ENCODE measurements around the gene TEDC1. TPM values are rescaled to one million over a fixed set of nuclear protein-coding genes. Genes with fewer than 3 reads are reported as not detected.

Gene TEDC1
- total RNA-seq, 1 donor from 2014 or later = 4.0 TPM

DNA sequence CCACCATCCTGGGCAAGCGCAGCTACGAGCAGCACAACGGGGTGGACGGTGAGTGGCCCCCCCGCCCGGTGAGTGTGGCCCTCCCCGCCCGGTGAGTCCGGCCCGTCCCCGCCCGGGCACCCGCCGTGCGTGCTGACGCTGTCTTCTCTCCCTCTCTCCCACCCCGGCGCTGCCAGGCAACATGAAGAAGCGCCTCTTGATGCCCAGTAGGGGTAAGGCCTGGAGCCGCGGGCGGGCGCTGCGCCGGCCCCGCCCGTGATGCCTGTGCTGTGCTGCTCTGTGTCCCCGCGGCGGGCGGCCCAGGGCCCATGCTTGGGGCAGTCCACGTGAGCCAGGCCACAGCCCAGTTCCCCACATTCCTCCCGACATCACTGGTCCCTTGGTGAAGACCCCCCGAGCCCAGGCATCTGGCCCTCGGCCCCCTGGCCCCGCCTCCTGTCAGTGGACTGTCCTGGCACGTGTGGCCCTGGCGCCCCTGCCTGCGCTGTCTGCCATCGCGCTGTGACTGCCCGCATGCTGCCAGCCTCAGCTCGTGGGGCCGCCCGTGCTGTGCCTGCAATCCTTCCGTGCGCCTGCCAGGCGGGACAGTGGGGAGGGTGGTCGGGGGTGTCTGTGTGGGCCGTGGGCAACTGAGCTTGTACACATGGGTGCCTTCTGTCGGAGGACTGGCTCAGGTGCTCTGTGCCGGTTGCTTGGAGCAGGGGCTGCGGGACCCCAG, 24.4 kb upstream of the TEDC1 start:
- Histone ChIP-seq H3K4me3 (peak overlapping the region; percentile 92), H3K4me1 (peaks cover 80% of the 10 kb centered on the region), H3K27me3 (ENCODE audit: low read depth) (no peaks in the 10 kb centered on the region), H3K27ac (replicated peaks) (peak overlapping the region; percentile 100), H3K36me3 (peaks cover 37% of the 10 kb centered on the region), H3K9me3 (replicated peaks) (no peaks in the 10 kb centered on the region)
- TF ChIP-seq, protein P1, sequence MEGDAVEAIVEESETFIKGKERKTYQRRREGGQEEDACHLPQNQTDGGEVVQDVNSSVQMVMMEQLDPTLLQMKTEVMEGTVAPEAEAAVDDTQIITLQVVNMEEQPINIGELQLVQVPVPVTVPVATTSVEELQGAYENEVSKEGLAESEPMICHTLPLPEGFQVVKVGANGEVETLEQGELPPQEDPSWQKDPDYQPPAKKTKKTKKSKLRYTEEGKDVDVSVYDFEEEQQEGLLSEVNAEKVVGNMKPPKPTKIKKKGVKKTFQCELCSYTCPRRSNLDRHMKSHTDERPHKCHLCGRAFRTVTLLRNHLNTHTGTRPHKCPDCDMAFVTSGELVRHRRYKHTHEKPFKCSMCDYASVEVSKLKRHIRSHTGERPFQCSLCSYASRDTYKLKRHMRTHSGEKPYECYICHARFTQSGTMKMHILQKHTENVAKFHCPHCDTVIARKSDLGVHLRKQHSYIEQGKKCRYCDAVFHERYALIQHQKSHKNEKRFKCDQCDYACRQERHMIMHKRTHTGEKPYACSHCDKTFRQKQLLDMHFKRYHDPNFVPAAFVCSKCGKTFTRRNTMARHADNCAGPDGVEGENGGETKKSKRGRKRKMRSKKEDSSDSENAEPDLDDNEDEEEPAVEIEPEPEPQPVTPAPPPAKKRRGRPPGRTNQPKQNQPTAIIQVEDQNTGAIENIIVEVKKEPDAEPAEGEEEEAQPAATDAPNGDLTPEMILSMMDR (IDR thresholded peaks at IDR 0.05; ENCODE audit: borderline replicate concordance) = no peak
- intact Hi-C loops (cut with micrococcal nuclease) = no loop called here
- peak; percentile 85 for DNase-seq

DNA sequence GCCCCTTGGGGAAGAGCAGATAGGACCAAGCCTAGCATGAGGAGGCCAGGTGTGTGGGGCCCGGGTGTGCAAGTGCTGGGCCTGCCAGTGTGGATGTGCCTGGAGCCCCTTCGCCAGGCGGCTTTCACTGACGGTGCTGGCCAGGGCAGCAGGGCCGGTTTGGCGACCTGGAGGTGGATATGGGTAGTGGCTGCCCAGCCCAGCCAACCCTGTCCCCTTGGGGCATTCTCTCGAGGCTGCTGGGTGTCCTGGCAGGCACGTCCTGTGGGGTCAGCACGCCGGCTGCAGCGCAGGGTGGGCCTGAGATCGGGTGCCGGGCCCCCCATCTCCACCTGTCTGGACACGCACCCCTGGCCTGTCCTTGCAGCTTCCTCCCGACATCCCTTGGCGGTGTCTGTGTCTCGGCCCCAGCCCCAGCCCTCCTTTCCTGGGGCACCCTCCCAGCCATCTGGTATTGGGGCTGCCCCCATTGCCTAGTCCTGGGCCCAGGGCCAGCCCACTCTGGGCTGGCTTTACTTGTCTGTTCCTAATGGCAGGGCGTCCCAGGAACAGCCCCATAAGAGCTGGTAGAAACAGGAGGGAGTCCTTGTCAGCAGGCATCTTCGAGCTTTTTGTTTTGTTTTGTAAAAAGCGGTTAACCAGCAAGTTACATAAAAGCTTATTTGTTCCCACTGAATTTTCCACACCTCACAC, 23.7 kb upstream of the TEDC1 start:
- TF ChIP-seq, protein P1 (IDR thresholded peaks at IDR 0.05; ENCODE audit: borderline replicate concordance) = no peak
- H3K36me3 ChIP-seq = peaks cover 37% of the 10 kb centered on the region
- peak overlapping the region; percentile 92 for H3K4me3 ChIP-seq
- H3K27ac ChIP-seq (replicated peaks) = peak overlapping the region; percentile 100
- no peak for DNase-seq
- H3K9me3 ChIP-seq (replicated peaks) = no peaks in the 10 kb centered on the region
- intact Hi-C loops (cut with micrococcal nuclease) = no loop called here
- H3K4me1 ChIP-seq = peaks cover 87% of the 10 kb centered on the region
- no peaks in the 10 kb centered on the region for H3K27me3 ChIP-seq (ENCODE audit: low read depth)

DNA sequence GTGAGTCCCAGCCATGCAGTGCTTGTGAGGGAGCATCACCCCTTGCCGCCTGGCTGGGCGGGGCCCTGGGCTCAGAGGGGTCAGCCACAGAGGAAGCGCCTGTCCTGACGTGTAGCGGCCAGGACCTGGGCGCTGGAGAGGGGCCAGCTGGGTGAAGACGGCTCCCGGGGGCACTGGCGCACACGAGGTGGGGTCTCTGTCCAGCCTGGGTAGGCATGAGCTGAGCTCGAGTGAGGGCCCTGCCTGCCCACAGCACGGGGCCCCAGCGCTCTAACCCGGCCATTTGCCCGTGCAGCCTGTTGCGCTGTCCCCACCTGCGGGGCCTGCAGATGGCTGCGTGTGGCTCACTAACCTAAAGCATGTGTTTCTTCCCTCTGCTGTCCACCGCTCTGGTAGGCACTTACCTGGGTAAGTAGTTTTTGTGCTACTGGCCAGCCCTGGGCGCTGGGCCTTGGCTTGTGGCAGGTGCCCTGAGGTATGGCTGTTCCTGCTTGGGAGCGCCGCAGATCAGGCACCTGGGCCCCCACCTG, 23.0 kb upstream of the TEDC1 start:
- Histone ChIP-seq H3K36me3 (peaks cover 34% of the 10 kb centered on the region), H3K4me1 (peaks cover 87% of the 10 kb centered on the region), H3K27me3 (ENCODE audit: low read depth) (no peaks in the 10 kb centered on the region), H3K27ac (replicated peaks) (peak overlapping the region; percentile 100), H3K9me3 (replicated peaks) (no peaks in the 10 kb centered on the region), H3K4me3 (peak overlapping the region; percentile 92)
- TF ChIP-seq, protein P1 (IDR thresholded peaks at IDR 0.05; ENCODE audit: borderline replicate concordance) = no peak
- intact Hi-C loops (cut with micrococcal nuclease) = no loop called here
- DNase-seq = no peak

DNA sequence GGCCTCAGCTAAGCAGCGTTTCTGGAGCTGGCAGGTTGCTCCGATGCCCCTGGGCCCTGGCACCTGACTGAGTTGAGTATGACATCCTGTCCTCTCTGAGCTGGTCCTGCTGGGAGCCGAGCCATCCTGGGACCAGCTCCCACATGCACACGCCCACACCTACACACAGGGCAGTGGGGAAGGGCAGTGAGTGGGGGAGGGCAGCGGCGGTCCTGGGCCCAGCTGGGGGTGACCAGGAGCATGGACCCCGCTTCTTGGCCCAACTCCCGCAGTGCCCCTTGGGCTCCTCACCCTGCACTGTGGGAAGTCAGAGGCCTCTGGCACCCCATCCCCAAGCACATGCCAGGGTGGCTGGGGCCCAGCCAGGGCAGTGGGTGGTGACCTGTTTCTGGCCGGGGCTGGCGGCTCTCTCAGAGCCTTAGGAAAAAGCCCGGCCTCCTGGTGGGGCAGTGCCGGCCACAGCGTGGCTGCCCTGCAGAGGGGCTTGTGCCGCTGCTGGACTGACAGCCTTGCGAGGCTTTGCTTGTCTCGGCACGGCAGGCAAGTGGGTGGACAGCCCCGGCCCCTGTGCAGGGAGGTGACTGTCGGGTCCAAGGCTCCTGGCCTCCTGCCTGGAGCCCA, 22.3 kb upstream of the TEDC1 start:
- Histone ChIP-seq H3K4me1 (peaks cover 87% of the 10 kb centered on the region), H3K36me3 (peaks cover 27% of the 10 kb centered on the region), H3K27me3 (ENCODE audit: low read depth) (no peaks in the 10 kb centered on the region), H3K27ac (replicated peaks) (peak overlapping the region; percentile 100), H3K9me3 (replicated peaks) (no peaks in the 10 kb centered on the region), H3K4me3 (peak overlapping the region; percentile 92)
- DNase-seq = peak; percentile 72
- TF ChIP-seq, protein P1 (IDR thresholded peaks at IDR 0.05; ENCODE audit: borderline replicate concordance) = peak; percentile 25
- intact Hi-C loops (cut with micrococcal nuclease) = no loop called here

DNA sequence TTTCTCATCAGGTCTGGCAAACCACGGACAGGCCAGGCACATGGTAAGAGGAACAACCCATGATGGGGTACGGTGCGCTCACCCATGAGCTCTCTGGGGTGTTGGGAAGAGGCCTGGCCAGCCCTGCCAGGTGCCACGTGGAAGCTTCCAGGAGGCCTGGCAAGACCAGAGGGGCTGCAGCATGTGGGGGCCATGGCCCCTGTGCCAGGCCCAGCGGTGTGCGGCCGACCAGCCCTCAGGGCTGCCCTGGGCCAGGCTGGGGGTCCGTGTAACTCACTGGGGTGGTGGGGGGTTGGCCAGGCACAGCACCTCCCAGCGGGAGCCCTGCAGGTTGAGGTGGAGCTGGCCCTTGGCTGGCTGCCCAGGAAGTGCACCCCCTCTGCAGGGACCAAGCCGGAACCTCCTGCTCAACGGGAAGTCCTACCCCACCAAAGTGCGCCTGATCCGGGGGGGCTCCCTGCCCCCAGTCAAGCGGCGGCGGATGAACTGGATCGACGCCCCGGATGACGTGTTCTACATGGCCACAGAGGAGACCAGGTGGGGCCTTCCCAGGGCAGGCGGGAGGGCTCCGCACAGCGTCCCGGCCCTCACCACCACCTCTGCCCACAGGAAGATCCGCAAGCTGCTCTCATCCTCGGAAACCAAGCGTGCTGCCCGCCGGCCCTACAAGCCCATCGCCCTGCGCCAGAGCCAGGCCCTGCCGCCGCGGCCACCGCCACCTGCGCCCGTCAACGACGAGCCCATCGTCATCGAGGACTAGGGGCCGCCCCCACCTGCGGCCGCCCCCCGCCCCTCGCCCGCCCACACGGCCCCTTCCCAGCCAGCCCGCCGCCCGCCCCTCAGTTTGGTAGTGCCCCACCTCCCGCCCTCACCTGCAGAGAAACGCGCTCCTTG, 21.3 kb upstream of the TEDC1 start:
- peaks cover 84% of the 10 kb centered on the region for H3K4me1 ChIP-seq
- H3K27ac ChIP-seq (replicated peaks) = peak overlapping the region; percentile 100
- intact Hi-C loops (cut with micrococcal nuclease) = no loop called here
- H3K4me3 ChIP-seq = peak overlapping the region; percentile 92
- TF ChIP-seq, protein P1 (IDR thresholded peaks at IDR 0.05; ENCODE audit: borderline replicate concordance) = no peak
- H3K9me3 ChIP-seq (replicated peaks) = no peaks in the 10 kb centered on the region
- H3K27me3 ChIP-seq (ENCODE audit: low read depth) = no peaks in the 10 kb centered on the region
- H3K36me3 ChIP-seq = peaks cover 17% of the 10 kb centered on the region
- peak; percentile 61 for DNase-seq

All from left ventricle myocardium inferior (tissue), 1 donor.